Cardiac muscle cell (in vitro differentiated cells and primary cell): ENCODE measurements around the gene SPATA13. TPM values are rescaled to one million over a fixed set of nuclear protein-coding genes. Genes with fewer than 3 reads are reported as not detected.

ENCODE experiments used
- polyA plus RNA-seq: library from polyadenylated mRNA; unstranded; fragments of >200 nt; fragmentation: Nextera tagmentation; extraction: Ambion mirVana; gene quantifications from 2 replicates; pipeline ENCODE4 v1.2.1, GENCODE V29; 2016
- total RNA-seq: library from RNA; depleted of rRNA; stranded (reverse); fragments of >200 nt; gene quantifications from 2 replicates; pipeline ENCODE4 v1.2.3, GENCODE V29; 2016

Gene SPATA13
- total and polyA plus RNA-seq, 2 experiments from 2014 or later: 3.9 to 23.3 TPM

Other genes starting within 250 kb of the SPATA13 start
- gene C1QTNF9, start 148.9 kb downstream of the SPATA13 start, total RNA-seq: 0.12 TPM in 1 of 2 replicates, not detected in the other
- not detected in 2 replicates for gene C1QTNF9, start 148.9 kb downstream of the SPATA13 start, polyA plus RNA-seq